Endothelial cell of umbilical vein (primary cell): Measurements from ENCODE around the gene NF2. TPM values are rescaled to one million over a fixed set of nuclear protein-coding genes. Genes with fewer than 3 reads are reported as not detected.

Experiments used
- BruUV-seq: library from RNA; stranded (reverse); fragments of 400-500 nt; replicated peaks from 2 replicates; lab custom pipeline; 2021; lab: Mats Ljungman, UMichigan
- CTCF ChIA-PET: fragments of 300-600, 350-600 bp; sonication (Branson Sonifier 250); formaldehyde crosslinking; loops from one replicate; lab custom pipeline; 2021; ENCODE audit warnings: antibody characterized with exemption, inconsistent platforms; lab: Charles Lee
- POLR2A ChIA-PET: fragments of 300-600, 350-600 bp; sonication (Branson Sonifier 250); formaldehyde crosslinking; loops from one replicate; lab custom pipeline; 2021; ENCODE audit warnings: antibody characterized with exemption, inconsistent platforms; lab: Charles Lee
- DNase-seq: peaks from one replicate; pipeline ENCODE4 v3.0.0-alpha.2; 2011; ENCODE audit warnings: low read depth, low spot score
- FAIRE-seq: peaks from 2 replicates; lab custom pipeline; 2011; peaks lifted over from hg19 to GRCh38; lab: Jason Lieb, UNC
- H2AFZ ChIP-seq: 2 replicates; pipeline ENCODE4 v1.6.0; 2012; ENCODE audit warnings: low read depth, low read length, control low read depth, inconsistent platforms
- H3K27ac ChIP-seq: 2 replicates; pipeline ENCODE4 v1.5.1; 2011; ENCODE audit warnings: low read depth, mild to moderate bottlenecking, control low read depth, low read length, moderate library complexity; ENCODE audit not compliant: insufficient read depth
- H3K27me3 ChIP-seq, 2 experiments: 2 replicates each; pipeline versions ENCODE4 v1.6.0 to v1.6.1; 2011; ENCODE audit warnings: low read length in 2 of 2, mixed read lengths in 1 of 2; ENCODE audit not compliant: control insufficient read depth in 2 of 2, insufficient read depth in 2 of 2
- H3K36me3 ChIP-seq, 2 experiments: 2 replicates in 1 of 2; 3 replicates in 1 of 2; pipeline ENCODE4 v1.5.1; 2011; ENCODE audit warnings: low read length in 2 of 2, mild to moderate bottlenecking in 1 of 2, moderate library complexity in 1 of 2; ENCODE audit not compliant: control insufficient read depth in 2 of 2, insufficient read depth in 2 of 2; ENCODE audit errors: extremely low read depth in 1 of 2
- H3K4me1 ChIP-seq: 3 replicates; pipeline ENCODE4 v1.5.1; 2011; ENCODE audit warnings: mild to moderate bottlenecking, low read length; ENCODE audit not compliant: control insufficient read depth, insufficient read depth; ENCODE audit errors: extremely low read depth
- H3K4me2 ChIP-seq: 2 replicates; pipeline ENCODE4 v1.6.1; 2011; ENCODE audit warnings: low read length, control low read depth, mixed read lengths; ENCODE audit not compliant: insufficient read depth
- H3K4me3 ChIP-seq, 3 experiments: fragments of 200-600 bp in 1 of 3; sonication (generic), shearing (Covaris generic) in 1 of 3; replicated peaks in 1 of 3; 2 replicates each; pipeline ENCODE4 v1.5.1; 2011 to 2016; ENCODE audit warnings: control low read depth in 3 of 3, low read length in 3 of 3, mild to moderate bottlenecking in 2 of 3, inconsistent platforms in 1 of 3, low read depth in 1 of 3, moderate library complexity in 1 of 3; ENCODE audit not compliant: insufficient read depth in 1 of 3
- H3K79me2 ChIP-seq: 2 replicates; pipeline ENCODE4 v1.6.0; 2012; ENCODE audit warnings: low read length, inconsistent platforms; ENCODE audit not compliant: control insufficient read depth, insufficient read depth
- H3K9ac ChIP-seq: replicated peaks from 2 replicates; pipeline ENCODE3; 2011; ENCODE audit warnings: low read length, control low read depth; ENCODE audit not compliant: insufficient read depth; ENCODE audit errors: extremely low read depth
- H3K9me1 ChIP-seq: replicated peaks from 3 replicates; pipeline ENCODE4 v1.6.0; 2011; ENCODE audit warnings: mild to moderate bottlenecking, low read length; ENCODE audit not compliant: control insufficient read depth, insufficient read depth; ENCODE audit errors: extremely low read depth
- H3K9me3 ChIP-seq: replicated peaks from 2 replicates; pipeline ENCODE4 v1.5.1; 2012; ENCODE audit warnings: low read length, inconsistent platforms; ENCODE audit not compliant: control insufficient read depth, insufficient read depth
- H4K20me1 ChIP-seq: replicated peaks from 2 replicates; pipeline ENCODE3; 2011; ENCODE audit warnings: mild to moderate bottlenecking, low read length; ENCODE audit not compliant: control insufficient read depth, insufficient read depth; ENCODE audit errors: extremely low read depth
- CTCF ChIP-seq, 2 donors: IDR thresholded peaks; 1 replicate in 1 of 2; 2 replicates in 1 of 2; pipeline ENCODE4 v1.5.1; 2011; ENCODE audit warnings: low read length in 2 of 2, mild to moderate bottlenecking in 2 of 2, moderate library complexity in 2 of 2, control low read depth in 1 of 2, inconsistent platforms in 1 of 2, low read depth in 1 of 2; ENCODE audit not compliant: insufficient read depth in 1 of 2; ENCODE audit errors: extremely low read depth in 1 of 2
- EZH2 ChIP-seq: IDR thresholded peaks from 2 replicates; pipeline ENCODE4 v1.6.1; 2012; ENCODE audit warnings: borderline replicate concordance, low read depth, mild to moderate bottlenecking, moderate library complexity, low read length, inconsistent platforms; ENCODE audit not compliant: severe bottlenecking
- GATA2 ChIP-seq: IDR thresholded peaks from 2 replicates; pipeline ENCODE4 v1.7.0; 2011; ENCODE audit warnings: low read depth, mild to moderate bottlenecking, moderate library complexity, mixed read lengths, low read length; ENCODE audit not compliant: insufficient read length, insufficient read depth
- JUN ChIP-seq: IDR thresholded peaks from 2 replicates; pipeline ENCODE4 v1.6.1; 2011; ENCODE audit warnings: borderline replicate concordance, low read depth; ENCODE audit not compliant: insufficient read length, insufficient read depth
- MAX ChIP-seq: IDR thresholded peaks from 2 replicates; pipeline ENCODE4 v1.6.1; 2011; ENCODE audit not compliant: insufficient read depth, insufficient read length
- MYC ChIP-seq: IDR thresholded peaks from one replicate; pipeline ENCODE4 v1.6.1; 2011; ENCODE audit warnings: mild to moderate bottlenecking, low read depth, low read length
- POLR2A ChIP-seq: IDR thresholded peaks from 2 replicates; pipeline ENCODE4 v1.6.1; 2012; ENCODE audit warnings: low read depth, mild to moderate bottlenecking, control low read depth, low read length
- dilution Hi-C: fragments of 300-500 bp; cut with MboI; formaldehyde crosslinking; loops from one replicate; pipeline ENCODE4 v1.15.0; 2019; ENCODE audit warnings: low sequenced_read_pairs; ENCODE audit not compliant: extremely low pct_ligation_motif_present
- intact Hi-C: fragments of 100-400 bp; cut with micrococcal nuclease; formaldehyde crosslinking; loops from one replicate; pipeline ENCODE4 v1.10.0; 2022
- polyA plus RNA-seq, 4 experiments: library from polyadenylated mRNA; depleted of rRNA in 3 of 4; stranded (reverse) in 3 of 4; unstranded in 1 of 4; fragments of >200 nt; gene quantifications; 2 replicates each; pipeline versions ENCODE4 v1.2.1 to v1.2.3, GENCODE V29; 2011 to 2012; ENCODE audit warnings: missing spikeins in 1 of 4
- total RNA-seq: library from RNA; stranded (reverse); gene quantifications from 2 replicates; pipeline ENCODE4 v1.2.3, GENCODE V29; 2021

The NF2 gene
- total and polyA plus RNA-seq, 2 donors (not counting 3 experiments of a cell fraction or from before 2014, with no cell fraction given), result 27.8 to 115 TPM

- H3K4me2 ChIP-seq, result no peak overlapping the region
- no peak overlapping the region for H3K9ac ChIP-seq
- H4K20me1 ChIP-seq, result no peaks in the 10 kb centered on the region
- intact Hi-C loops (no loop called here), dilution Hi-C loops (no loop called here)
- ChIA-PET POLR2A (no interaction called here), CTCF (interaction anchor here (1.6 kb wide), 1 partner anchor 18 kb away, joined by 4 read pairs; no protein-coding TSS in a partner anchor)
- no peaks in the 10 kb centered on the region for H3K9me1 ChIP-seq
- FAIRE-seq (no peak), DNase-seq (no peak)
- no peaks in the 10 kb centered on the region for H3K36me3 ChIP-seq
- no peak overlapping the region for H2AFZ ChIP-seq
- no peaks in the 10 kb centered on the region for H3K9me3 ChIP-seq
- no TSS peak for BruUV-seq
- H3K4me1 ChIP-seq, result no peaks in the 10 kb centered on the region
- no peak overlapping the region for H3K4me3 ChIP-seq
- H3K27me3 ChIP-seq, result peaks cover 13 to 14% of the 10 kb centered on the region in 2 experiments
- H3K79me2 ChIP-seq, result no peaks in the 10 kb centered on the region
- TF ChIP-seq MAX, result no peak
- TF ChIP-seq EZH2, result no peak
- no peak for TF ChIP-seq POLR2A
- no peak for TF ChIP-seq MYC
- TF ChIP-seq JUN, result no peak
- TF ChIP-seq CTCF (IDR thresholded peaks at IDR 0.05; ENCODE audit: extremely low read depth in 1 of 2, insufficient read depth in 1 of 2, low read depth in 1 of 2, low read length in 2 of 2), result no peak
- no peak overlapping the region for H3K27ac ChIP-seq
Measured at GRCh38 chr22:29707471-29707870, 104.0 kb downstream of the NF2 start.

GRCh38 chr22:29710193-29710592, 106.8 kb downstream of the NF2 start:
- H4K20me1 ChIP-seq, result no peaks in the 10 kb centered on the region
- H3K9me1 ChIP-seq, result no peaks in the 10 kb centered on the region
- ChIA-PET POLR2A (no interaction called here), CTCF (interaction anchor here (1.2 to 1.4 kb wide), 2 partner anchors 12 to 20 kb away, joined by 3 read pairs; no protein-coding TSS in a partner anchor)
- H3K36me3 ChIP-seq, result no peaks in the 10 kb centered on the region
- no peak for TF ChIP-seq POLR2A
- no peak for TF ChIP-seq EZH2
- TF ChIP-seq MYC, result no peak
- TF ChIP-seq GATA2, result no peak
- DNase-seq (no peak), FAIRE-seq (no peak)
- dilution Hi-C loops, result no loop called here
- no peak overlapping the region for H3K9ac ChIP-seq
- H3K4me1 ChIP-seq, result no peaks in the 10 kb centered on the region
- intact Hi-C loops, result loop anchor here (10.0 kb wide), 1 partner anchor 235 kb away; no protein-coding TSS in a partner anchor
- no peak overlapping the region for H2AFZ ChIP-seq
- no TSS peak for BruUV-seq
- H3K4me3 ChIP-seq, result no peak overlapping the region
- H3K4me2 ChIP-seq, result no peak overlapping the region
- no peaks in the 10 kb centered on the region for H3K79me2 ChIP-seq
- H3K27me3 ChIP-seq, result no peaks in the 10 kb centered on the region
- H3K27ac ChIP-seq, result no peak overlapping the region
- no peaks in the 10 kb centered on the region for H3K9me3 ChIP-seq
